ENCODE results near the gene BTG4.

BTG4 gene

GRCh38 chr11:111521135-111521534 lies 8.9 kb upstream of the BTG4 start:
- Histone ChIP-seq H3K4me3 (ENCODE audit: low read depth in 1 of 2, low read length in 2 of 2) (no peak overlapping the region), H4K20me1 (ENCODE audit: insufficient read depth, low read length) (no peaks in the 10 kb centered on the region), H3K9ac (ENCODE audit: low read depth, low read length) (no peak overlapping the region), H3K79me2 (ENCODE audit: insufficient read depth, low read length) (no peaks in the 10 kb centered on the region), H3K27ac (ENCODE audit: low read length) (no peak overlapping the region), H2AFZ (ENCODE audit: low read depth, low read length) (no peak overlapping the region), H3K4me2 (ENCODE audit: insufficient read depth, low read length) (no peak overlapping the region), H3K4me1 (ENCODE audit: insufficient read depth, low read length) (no peaks in the 10 kb centered on the region), H3K9me3 (ENCODE audit: insufficient read depth, low read length, severe bottlenecking) (no peaks in the 10 kb centered on the region), H3K36me3 (ENCODE audit: insufficient read depth, low read length) (no peaks in the 10 kb centered on the region), H3K27me3 (ENCODE audit: insufficient read depth, low read length, poor library complexity) (peaks cover 12% of the 10 kb centered on the region)
- ATAC-seq (ENCODE audit: insufficient read depth, low read depth) (no peak), DNase-seq (no peak)
- TF ChIP-seq CTCF (IDR thresholded peaks at IDR 0.05; ENCODE audit: borderline replicate concordance, extremely low read depth, low read length, poor library complexity, severe bottlenecking) (no peak), EZH2 (IDR thresholded peaks at IDR 0.05; ENCODE audit: borderline replicate concordance, low read depth, low read length, severe bottlenecking) (no peak)

- Histone ChIP-seq H2AFZ (ENCODE audit: low read depth, low read length) (no peak overlapping the region), H3K4me3 (ENCODE audit: low read depth in 1 of 2, low read length in 2 of 2) (no peak overlapping the region), H3K36me3 (ENCODE audit: insufficient read depth, low read length) (no peaks in the 10 kb centered on the region), H3K4me2 (ENCODE audit: insufficient read depth, low read length) (no peak overlapping the region), H3K27me3 (ENCODE audit: insufficient read depth, low read length, poor library complexity) (peaks cover 12% of the 10 kb centered on the region), H3K4me1 (ENCODE audit: insufficient read depth, low read length) (no peaks in the 10 kb centered on the region), H3K27ac (ENCODE audit: low read length) (no peak overlapping the region), H3K79me2 (ENCODE audit: insufficient read depth, low read length) (no peaks in the 10 kb centered on the region), H3K9ac (ENCODE audit: low read depth, low read length) (no peak overlapping the region), H3K9me3 (ENCODE audit: insufficient read depth, low read length, severe bottlenecking) (no peaks in the 10 kb centered on the region), H4K20me1 (ENCODE audit: insufficient read depth, low read length) (no peaks in the 10 kb centered on the region)
- no peak for TF ChIP-seq CTCF (IDR thresholded peaks at IDR 0.05; ENCODE audit: borderline replicate concordance, extremely low read depth, low read length, poor library complexity, severe bottlenecking)
- no peak for TF ChIP-seq EZH2 (IDR thresholded peaks at IDR 0.05; ENCODE audit: borderline replicate concordance, low read depth, low read length, severe bottlenecking)
- DNase-seq = no peak
- no peak for ATAC-seq (ENCODE audit: insufficient read depth, low read depth)
Measured at GRCh38 chr11:111520560-111520959, 8.4 kb upstream of the BTG4 start.

GRCh38 chr11:111518668-111519067 lies 6.5 kb upstream of the BTG4 start:
- no peak overlapping the region for H3K27ac ChIP-seq (ENCODE audit: low read length)
- H2AFZ ChIP-seq (ENCODE audit: low read depth, low read length) = no peak overlapping the region
- no peaks in the 10 kb centered on the region for H3K79me2 ChIP-seq (ENCODE audit: insufficient read depth, low read length)
- H3K4me2 ChIP-seq (ENCODE audit: insufficient read depth, low read length) = no peak overlapping the region
- no peaks in the 10 kb centered on the region for H3K4me1 ChIP-seq (ENCODE audit: insufficient read depth, low read length)
- no peaks in the 10 kb centered on the region for H3K36me3 ChIP-seq (ENCODE audit: insufficient read depth, low read length)
- no peak for DNase-seq
- H3K27me3 ChIP-seq (ENCODE audit: insufficient read depth, low read length, poor library complexity) = peaks cover 12% of the 10 kb centered on the region
- TF ChIP-seq CTCF (IDR thresholded peaks at IDR 0.05; ENCODE audit: borderline replicate concordance, extremely low read depth, low read length, poor library complexity, severe bottlenecking) = no peak
- TF ChIP-seq EZH2 (IDR thresholded peaks at IDR 0.05; ENCODE audit: borderline replicate concordance, low read depth, low read length, severe bottlenecking) = no peak
- H3K9ac ChIP-seq (ENCODE audit: low read depth, low read length) = no peak overlapping the region
- ATAC-seq (ENCODE audit: insufficient read depth, low read depth) = no peak
- no peaks in the 10 kb centered on the region for H4K20me1 ChIP-seq (ENCODE audit: insufficient read depth, low read length)
- no peak overlapping the region for H3K4me3 ChIP-seq (ENCODE audit: low read depth in 1 of 2, low read length in 2 of 2)
- H3K9me3 ChIP-seq (ENCODE audit: insufficient read depth, low read length, severe bottlenecking) = no peaks in the 10 kb centered on the region

GRCh38 chr11:111515591-111515990 lies 3.4 kb upstream of the BTG4 start:
- no peaks in the 10 kb centered on the region for H3K36me3 ChIP-seq (ENCODE audit: insufficient read depth, low read length)
- no peak overlapping the region for H3K27ac ChIP-seq (ENCODE audit: low read length)
- no peak for TF ChIP-seq CTCF (IDR thresholded peaks at IDR 0.05; ENCODE audit: borderline replicate concordance, extremely low read depth, low read length, poor library complexity, severe bottlenecking)
- no peak for TF ChIP-seq EZH2 (IDR thresholded peaks at IDR 0.05; ENCODE audit: borderline replicate concordance, low read depth, low read length, severe bottlenecking)
- no peaks in the 10 kb centered on the region for H3K79me2 ChIP-seq (ENCODE audit: insufficient read depth, low read length)
- no peaks in the 10 kb centered on the region for H4K20me1 ChIP-seq (ENCODE audit: insufficient read depth, low read length)
- DNase-seq (no peak), ATAC-seq (ENCODE audit: insufficient read depth, low read depth) (no peak)
- H3K9me3 ChIP-seq (ENCODE audit: insufficient read depth, low read length, severe bottlenecking) = no peaks in the 10 kb centered on the region
- no peak overlapping the region for H2AFZ ChIP-seq (ENCODE audit: low read depth, low read length)
- H3K4me3 ChIP-seq (ENCODE audit: low read depth in 1 of 2, low read length in 2 of 2) = no peak overlapping the region
- H3K9ac ChIP-seq (ENCODE audit: low read depth, low read length) = no peak overlapping the region
- peaks cover 3% of the 10 kb centered on the region for H3K27me3 ChIP-seq (ENCODE audit: insufficient read depth, low read length, poor library complexity)
- no peak overlapping the region for H3K4me2 ChIP-seq (ENCODE audit: insufficient read depth, low read length)
- no peaks in the 10 kb centered on the region for H3K4me1 ChIP-seq (ENCODE audit: insufficient read depth, low read length)

Measured in DND-41 (cell line).